Liver (tissue), 9 donors: Measurements from ENCODE around the gene SAMD8. TPM values are rescaled to one million over a fixed set of nuclear protein-coding genes. Genes with fewer than 3 reads are reported as not detected.

Experiments
- DNase-seq: peaks from one replicate; pipeline ENCODE4 v3.0.0-alpha.2; 2017; ENCODE audit warnings: low spot score
- H3K27ac ChIP-seq, 2 donors: one replicate each; pipeline ENCODE4 v1.7.0; 2013; ENCODE audit warnings: inconsistent platforms in 2 of 2, low read length in 2 of 2, control low read depth in 1 of 2, low read depth in 1 of 2, mild to moderate bottlenecking in 1 of 2
- H3K27me3 ChIP-seq, 4 donors: one replicate each; pipeline versions ENCODE4 v1.6.1 to v1.7.0; 2013; ENCODE audit warnings: low read length in 3 of 4, inconsistent platforms in 1 of 4, mild to moderate bottlenecking in 1 of 4, moderate library complexity in 1 of 4; ENCODE audit not compliant: control insufficient read depth in 4 of 4, insufficient read depth in 4 of 4
- H3K36me3 ChIP-seq, 4 donors: one replicate each; pipeline versions ENCODE4 v1.6.1 to v1.7.0; 2013; ENCODE audit warnings: low read length in 3 of 4, mild to moderate bottlenecking in 3 of 4, low read depth in 1 of 4, moderate library complexity in 1 of 4; ENCODE audit not compliant: control insufficient read depth in 4 of 4, insufficient read depth in 3 of 4
- H3K4me1 ChIP-seq, 4 donors: one replicate each; pipeline versions ENCODE4 v1.6.1 to v1.7.0; 2013; ENCODE audit warnings: low read length in 3 of 4, mild to moderate bottlenecking in 3 of 4, moderate library complexity in 1 of 4; ENCODE audit not compliant: control insufficient read depth in 4 of 4, insufficient read depth in 4 of 4
- H3K4me3 ChIP-seq, 3 donors: one replicate each; pipeline versions ENCODE4 v1.6.1 to v1.7.0; 2013; ENCODE audit warnings: low read length in 3 of 3, control low read depth in 1 of 3, low read depth in 1 of 3, mild to moderate bottlenecking in 1 of 3
- H3K9ac ChIP-seq, 2 donors: one replicate each; pipeline ENCODE4 v1.7.0; 2013; ENCODE audit warnings: low read length in 2 of 2, mild to moderate bottlenecking in 2 of 2, moderate library complexity in 2 of 2, control low read depth in 1 of 2, low read depth in 1 of 2
- H3K9me3 ChIP-seq, 4 donors: one replicate each; pipeline versions ENCODE4 v1.6.1 to v1.7.0; 2013; ENCODE audit warnings: low read length in 3 of 4; ENCODE audit not compliant: control insufficient read depth in 4 of 4
- CTCF ChIP-seq: fragments of 150-350 bp; IDR thresholded peaks from 2 replicates; pipeline ENCODE4 v1.5.1; 2017; ENCODE audit warnings: improper control_type of control experiment, low read depth, low read length; ENCODE audit not compliant: missing input control
- EGR1 ChIP-seq, 2 donors: IDR thresholded peaks; 2 replicates each; pipeline ENCODE4 v1.6.1; 2016 to 2018; ENCODE audit warnings: antibody characterized with exemption in 2 of 2, low read depth in 2 of 2
- FOXA1 ChIP-seq: IDR thresholded peaks from 2 replicates; pipeline ENCODE4 v1.6.1; 2016; ENCODE audit warnings: antibody characterized with exemption
- FOXA2 ChIP-seq: IDR thresholded peaks from 2 replicates; pipeline ENCODE4 v1.6.1; 2016; ENCODE audit warnings: antibody characterized with exemption
- GABPA ChIP-seq, 2 donors: IDR thresholded peaks in 1 of 2; conservative IDR thresholded peaks in 1 of 2; 2 replicates each; pipeline ENCODE4 v1.6.1; 2016; ENCODE audit warnings: antibody characterized with exemption in 2 of 2, mild to moderate bottlenecking in 1 of 2, moderate library complexity in 1 of 2
- HNF4A ChIP-seq, 2 donors: conservative IDR thresholded peaks; 2 replicates each; pipeline ENCODE4 v1.6.1; 2016; ENCODE audit warnings: antibody characterized with exemption in 2 of 2, mild to moderate bottlenecking in 2 of 2
- HNF4G ChIP-seq: IDR thresholded peaks from 2 replicates; pipeline ENCODE4 v1.6.1; 2016; ENCODE audit warnings: antibody characterized with exemption
- JUND ChIP-seq, 2 donors: IDR thresholded peaks; 2 replicates each; pipeline ENCODE4 v1.6.1; 2016; ENCODE audit warnings: antibody characterized with exemption in 2 of 2
- MAX ChIP-seq: IDR thresholded peaks from 2 replicates; pipeline ENCODE4 v1.6.1; 2016; ENCODE audit warnings: antibody characterized with exemption
- RAD21 ChIP-seq, 2 donors: IDR thresholded peaks; 2 replicates each; pipeline ENCODE4 v1.6.1; 2016; ENCODE audit warnings: antibody characterized with exemption in 2 of 2, mild to moderate bottlenecking in 2 of 2
- RXRA ChIP-seq, 2 donors: IDR thresholded peaks; 2 replicates each; pipeline ENCODE4 v1.6.1; 2017 to 2018; ENCODE audit warnings: antibody characterized with exemption in 2 of 2, mild to moderate bottlenecking in 1 of 2
- SP1 ChIP-seq: IDR thresholded peaks from 2 replicates; pipeline ENCODE4 v1.6.1; 2018; ENCODE audit warnings: antibody characterized with exemption, mild to moderate bottlenecking
- TAF1 ChIP-seq: conservative IDR thresholded peaks from 2 replicates; pipeline ENCODE4 v1.6.1; 2016; ENCODE audit warnings: antibody characterized with exemption, mild to moderate bottlenecking
- YY1 ChIP-seq: IDR thresholded peaks from 2 replicates; pipeline ENCODE4 v1.6.1; 2016; ENCODE audit warnings: antibody characterized with exemption, mild to moderate bottlenecking
- ZBTB33 ChIP-seq: IDR thresholded peaks from 2 replicates; pipeline ENCODE4 v1.6.1; 2016; ENCODE audit warnings: antibody characterized with exemption
- WGBS: extraction: QIAGEN DNeasy Blood & Tissue Kit; methylation state at CpG from one replicate; pipeline ENCODE4 v1.1.7; 2013; 5-methylcytosine and 5-hydroxymethylcytosine counted together
- polyA plus RNA-seq, 2 donors: library from polyadenylated mRNA; stranded (reverse) in 1 of 2; unstranded in 1 of 2; fragments of 200-250 nt in 1 of 2; fragments of >200 nt in 1 of 2; fragmentation: Nextera tagmentation in 1 of 2; extraction: Ambion mirVana in 1 of 2; gene quantifications; one replicate each; pipeline versions ENCODE4 v1.2.1 to v1.2.3, GENCODE V29; 2013 to 2015
- total RNA-seq, 2 donors: library from RNA; depleted of rRNA; stranded (reverse); fragments of >200 nt; gene quantifications; one replicate each; pipeline ENCODE4 v1.2.3, GENCODE V29; 2014
- TF ChIP-seq, protein P1 (sequence below): IDR thresholded peaks from 2 replicates; pipeline ENCODE4 v1.6.1; 2016; ENCODE audit warnings: antibody characterized with exemption
- TF ChIP-seq, protein P2 (sequence below): IDR thresholded peaks from 2 replicates; pipeline ENCODE4 v1.6.1; 2016; ENCODE audit warnings: antibody characterized with exemption, mild to moderate bottlenecking
- donor health status: healthy.
- donor health status: healthy.
- donor health status: healthy.
- donor health status: healthy.
- donor health status: healthy.

SAMD8 gene
- total and polyA plus RNA-seq, 4 donors = 2.8 to 10.3 (median 4.1) TPM

- TF ChIP-seq GABPA (IDR thresholded peaks at IDR 0.05 in 1 of 2, conservative IDR thresholded peaks at IDR 0.05 in 1 of 2) (no peak), JUND (IDR thresholded peaks at IDR 0.05) (no peak), SP1 (no peak), EGR1 (IDR thresholded peaks at IDR 0.05; ENCODE audit: low read depth in 2 of 2) (no peak), ZBTB33 (no peak), YY1 (no peak), MAX (no peak), RXRA (IDR thresholded peaks at IDR 0.05) (no peak), TAF1 (no peak), CTCF (no peak), HNF4G (no peak), RAD21 (IDR thresholded peaks at IDR 0.05) (no peak), HNF4A (conservative IDR thresholded peaks at IDR 0.05) (no peak), FOXA1 (no peak)
- TF ChIP-seq, protein P1, sequence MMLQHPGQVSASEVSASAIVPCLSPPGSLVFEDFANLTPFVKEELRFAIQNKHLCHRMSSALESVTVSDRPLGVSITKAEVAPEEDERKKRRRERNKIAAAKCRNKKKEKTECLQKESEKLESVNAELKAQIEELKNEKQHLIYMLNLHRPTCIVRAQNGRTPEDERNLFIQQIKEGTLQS = no peak
Measured at GRCh38 chr10:75102830-75103673, 8.4 kb upstream of the SAMD8 start.

GRCh38 chr10:75103881-75104686 lies 7.4 kb upstream of the SAMD8 start:
- DNase-seq = peak; percentile 16
- TF ChIP-seq HNF4A (conservative IDR thresholded peaks at IDR 0.05) (no peak), FOXA2 (no peak), ZBTB33 (no peak), RXRA (IDR thresholded peaks at IDR 0.05) (no peak), FOXA1 (no peak)
- TF ChIP-seq, protein P2, sequence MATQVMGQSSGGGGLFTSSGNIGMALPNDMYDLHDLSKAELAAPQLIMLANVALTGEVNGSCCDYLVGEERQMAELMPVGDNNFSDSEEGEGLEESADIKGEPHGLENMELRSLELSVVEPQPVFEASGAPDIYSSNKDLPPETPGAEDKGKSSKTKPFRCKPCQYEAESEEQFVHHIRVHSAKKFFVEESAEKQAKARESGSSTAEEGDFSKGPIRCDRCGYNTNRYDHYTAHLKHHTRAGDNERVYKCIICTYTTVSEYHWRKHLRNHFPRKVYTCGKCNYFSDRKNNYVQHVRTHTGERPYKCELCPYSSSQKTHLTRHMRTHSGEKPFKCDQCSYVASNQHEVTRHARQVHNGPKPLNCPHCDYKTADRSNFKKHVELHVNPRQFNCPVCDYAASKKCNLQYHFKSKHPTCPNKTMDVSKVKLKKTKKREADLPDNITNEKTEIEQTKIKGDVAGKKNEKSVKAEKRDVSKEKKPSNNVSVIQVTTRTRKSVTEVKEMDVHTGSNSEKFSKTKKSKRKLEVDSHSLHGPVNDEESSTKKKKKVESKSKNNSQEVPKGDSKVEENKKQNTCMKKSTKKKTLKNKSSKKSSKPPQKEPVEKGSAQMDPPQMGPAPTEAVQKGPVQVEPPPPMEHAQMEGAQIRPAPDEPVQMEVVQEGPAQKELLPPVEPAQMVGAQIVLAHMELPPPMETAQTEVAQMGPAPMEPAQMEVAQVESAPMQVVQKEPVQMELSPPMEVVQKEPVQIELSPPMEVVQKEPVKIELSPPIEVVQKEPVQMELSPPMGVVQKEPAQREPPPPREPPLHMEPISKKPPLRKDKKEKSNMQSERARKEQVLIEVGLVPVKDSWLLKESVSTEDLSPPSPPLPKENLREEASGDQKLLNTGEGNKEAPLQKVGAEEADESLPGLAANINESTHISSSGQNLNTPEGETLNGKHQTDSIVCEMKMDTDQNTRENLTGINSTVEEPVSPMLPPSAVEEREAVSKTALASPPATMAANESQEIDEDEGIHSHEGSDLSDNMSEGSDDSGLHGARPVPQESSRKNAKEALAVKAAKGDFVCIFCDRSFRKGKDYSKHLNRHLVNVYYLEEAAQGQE = no peak
- peaks cover 0 to 4% (median 0%) of the 10 kb centered on the region in 4 donors for H3K4me1 ChIP-seq
- H3K9ac ChIP-seq = no peak overlapping the region
- no peak overlapping the region for H3K27ac ChIP-seq
- WGBS = 97% methylated on average over 6 of the region's 6 CpGs
- H3K9me3 ChIP-seq = no peaks in the 10 kb centered on the region
- H3K36me3 ChIP-seq = no peaks in the 10 kb centered on the region
- no peak overlapping the region for H3K4me3 ChIP-seq
- no peaks in the 10 kb centered on the region for H3K27me3 ChIP-seq

More at GRCh38 chr10:75102830-75103673, 8.4 kb upstream of the SAMD8 start:
- Histone ChIP-seq H3K27ac (no peak overlapping the region), H3K9me3 (no peaks in the 10 kb centered on the region), H3K4me1 (peaks cover 0 to 4% (median 0%) of the 10 kb centered on the region in 4 donors), H3K36me3 (no peaks in the 10 kb centered on the region), H3K4me3 (no peak overlapping the region), H3K9ac (no peak overlapping the region), H3K27me3 (no peaks in the 10 kb centered on the region)
- WGBS = 83% methylated on average over 9 of the region's 9 CpGs
- DNase-seq = peak; percentile 26
